Psoas muscle (tissue), 8 donors: ENCODE measurements around the gene CLDN22. TPM values are rescaled to one million over a fixed set of nuclear protein-coding genes. Genes with fewer than 3 reads are reported as not detected.

Experiments used
- ATAC-seq, 4 donors: fragments of 200-7000 bp; cut with Tn5 transposase; one replicate each; pipeline ENCODE4 v1.9.1; 2020; ENCODE audit warnings: moderate library complexity in 3 of 4, mild to moderate bottlenecking in 2 of 4
- DNase-seq, 2 donors: peaks; one replicate each; pipeline ENCODE4 v3.0.0-alpha.2; 2020
- H3K27ac ChIP-seq: fragments of 200-600 bp; one replicate; pipeline ENCODE4 v1.8.0; 2022
- H3K27me3 ChIP-seq, 3 donors: fragments of 200-600 bp in 1 of 3; one replicate each; pipeline versions ENCODE4 v1.6.1 to v1.8.0; 2013 to 2022; ENCODE audit warnings: low read length in 2 of 3, mild to moderate bottlenecking in 2 of 3, moderate library complexity in 1 of 3; ENCODE audit not compliant: insufficient read depth in 3 of 3
- H3K36me3 ChIP-seq, 2 donors: fragments of 200-600 bp in 1 of 2; one replicate each; pipeline versions ENCODE4 v1.6.1 to v1.8.0; 2013 to 2022; ENCODE audit warnings: low read depth in 1 of 2, mild to moderate bottlenecking in 1 of 2, moderate library complexity in 1 of 2; ENCODE audit not compliant: insufficient read depth in 1 of 2
- H3K4me1 ChIP-seq: fragments of 200-600 bp; one replicate; pipeline ENCODE4 v1.8.0; 2022
- H3K4me3 ChIP-seq: fragments of 200-600 bp; one replicate; pipeline ENCODE4 v1.8.0; 2022; ENCODE audit warnings: mild to moderate bottlenecking
- H3K9me3 ChIP-seq: fragments of 200-600 bp; one replicate; pipeline ENCODE4 v1.8.0; 2022
- WGBS, 3 donors: extraction: QIAGEN DNeasy Blood & Tissue Kit; methylation state at CpG; one replicate each; pipeline versions ENCODE4 v1.1.6 to v1.1.7; 2013; 5-methylcytosine and 5-hydroxymethylcytosine counted together
- intact Hi-C, 2 donors: fragments of 100-400 bp; cut with DNase I; formaldehyde crosslinking; loops; one replicate each; pipeline versions ENCODE4 v1.11.0 to v1.14.2; 2022
- polyA plus RNA-seq, 3 donors: library from polyadenylated mRNA; stranded (reverse); fragments of 200-250 nt; gene quantifications; one replicate each; pipeline ENCODE4 v1.2.3, GENCODE V29; 2013
- total RNA-seq, 4 donors: library from RNA; stranded (reverse); fragmentation: NEBNext Ultra II Directional in 2 of 4; extraction: Animal tissue kit (Norgen Biotek cat#: 25700) in 2 of 4; gene quantifications; one replicate each; pipeline versions ENCODE4 v1.2.1 to v1.2.4, GENCODE V29; 2021 to 2023
- TF ChIP-seq, protein P1 (sequence below): fragments of 200-600 bp; IDR thresholded peaks from one replicate; pipeline ENCODE4 v1.8.0; 2022; ENCODE audit warnings: antibody characterized with exemption
- donor health status: healthy with polysubstance abuse.
- donor health status: DM: no; HTN: no; CAD: no; lungs with moderate emphysema.
- donor health status: Bipolar disorder and iron deficiency.
- donor health status: healthy.
- donor health status: DM: yes; HTN: yes; CAD: no.
- donor health status: DM: no; HTN: no; CAD: no.
- donor health status: DM: no; HTN: no; CAD: no.
- donor health status: DM: yes; HTN: yes; CAD: no.

CLDN22 gene
- total and polyA plus RNA-seq, 7 donors = not detected

DNA sequence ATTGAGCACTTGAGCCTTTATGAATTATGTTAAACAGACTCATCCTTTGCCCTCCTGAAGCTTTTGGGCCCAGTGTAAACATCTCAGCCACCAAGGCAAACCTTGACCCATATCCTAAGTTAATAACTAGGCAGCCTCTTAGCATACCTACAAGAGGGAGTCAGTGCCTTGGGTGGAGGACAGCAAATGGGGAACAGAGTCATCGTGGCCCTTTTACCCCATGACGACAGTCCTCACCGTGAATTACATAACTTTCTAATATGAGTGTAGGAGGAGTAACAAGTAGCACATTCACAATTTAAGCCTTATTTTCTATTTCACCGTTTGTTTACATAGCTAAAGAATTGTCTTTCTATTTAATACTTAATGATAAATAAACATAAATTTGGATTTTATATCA, 16.8 kb downstream of the CLDN22 start:
- no peak for DNase-seq
- Histone ChIP-seq H3K4me3 (no peak overlapping the region), H3K4me1 (no peaks in the 10 kb centered on the region), H3K36me3 (peaks cover 0 to 4% of the 10 kb centered on the region in 2 donors), H3K9me3 (no peaks in the 10 kb centered on the region), H3K27ac (no peak overlapping the region), H3K27me3 (no peaks in the 10 kb centered on the region)
- ATAC-seq = no peak
- TF ChIP-seq, protein P1, sequence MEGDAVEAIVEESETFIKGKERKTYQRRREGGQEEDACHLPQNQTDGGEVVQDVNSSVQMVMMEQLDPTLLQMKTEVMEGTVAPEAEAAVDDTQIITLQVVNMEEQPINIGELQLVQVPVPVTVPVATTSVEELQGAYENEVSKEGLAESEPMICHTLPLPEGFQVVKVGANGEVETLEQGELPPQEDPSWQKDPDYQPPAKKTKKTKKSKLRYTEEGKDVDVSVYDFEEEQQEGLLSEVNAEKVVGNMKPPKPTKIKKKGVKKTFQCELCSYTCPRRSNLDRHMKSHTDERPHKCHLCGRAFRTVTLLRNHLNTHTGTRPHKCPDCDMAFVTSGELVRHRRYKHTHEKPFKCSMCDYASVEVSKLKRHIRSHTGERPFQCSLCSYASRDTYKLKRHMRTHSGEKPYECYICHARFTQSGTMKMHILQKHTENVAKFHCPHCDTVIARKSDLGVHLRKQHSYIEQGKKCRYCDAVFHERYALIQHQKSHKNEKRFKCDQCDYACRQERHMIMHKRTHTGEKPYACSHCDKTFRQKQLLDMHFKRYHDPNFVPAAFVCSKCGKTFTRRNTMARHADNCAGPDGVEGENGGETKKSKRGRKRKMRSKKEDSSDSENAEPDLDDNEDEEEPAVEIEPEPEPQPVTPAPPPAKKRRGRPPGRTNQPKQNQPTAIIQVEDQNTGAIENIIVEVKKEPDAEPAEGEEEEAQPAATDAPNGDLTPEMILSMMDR = no peak
- WGBS, 3 donors = 93 to 96% (median 94%) methylated on average over 4 of the region's 4 CpGs
- intact Hi-C loops = no loop called here

DNA sequence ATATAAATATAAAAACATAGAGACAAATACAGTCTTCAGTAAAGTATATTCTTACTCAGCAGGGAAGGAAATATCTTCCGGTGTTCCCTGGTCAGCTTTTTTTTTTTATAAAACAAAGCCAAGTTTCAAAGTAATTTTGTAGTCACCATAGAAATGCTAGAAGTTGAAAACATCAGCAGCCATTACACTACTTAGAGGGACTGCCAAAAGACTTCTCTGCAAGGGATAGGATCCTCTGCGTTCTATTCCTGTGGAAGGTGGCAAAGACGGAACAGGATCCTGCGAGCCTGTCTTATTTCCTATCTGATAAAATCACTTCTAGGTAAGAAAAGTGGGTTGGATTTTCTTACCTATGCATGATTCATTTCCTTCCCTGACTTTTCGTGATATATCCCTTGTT, 19.4 kb downstream of the CLDN22 start:
- Histone ChIP-seq H3K27me3 (no peaks in the 10 kb centered on the region), H3K4me3 (no peak overlapping the region), H3K4me1 (no peaks in the 10 kb centered on the region), H3K36me3 (peaks cover 4 to 5% of the 10 kb centered on the region in 2 donors), H3K9me3 (no peaks in the 10 kb centered on the region), H3K27ac (no peak overlapping the region)
- WGBS, 3 donors = 63 to 79% (median 74%) methylated on average over 5 of the region's 5 CpGs
- ATAC-seq (no peak), DNase-seq (no peak)
- intact Hi-C loops = no loop called here
- TF ChIP-seq, protein P1 = no peak

DNA sequence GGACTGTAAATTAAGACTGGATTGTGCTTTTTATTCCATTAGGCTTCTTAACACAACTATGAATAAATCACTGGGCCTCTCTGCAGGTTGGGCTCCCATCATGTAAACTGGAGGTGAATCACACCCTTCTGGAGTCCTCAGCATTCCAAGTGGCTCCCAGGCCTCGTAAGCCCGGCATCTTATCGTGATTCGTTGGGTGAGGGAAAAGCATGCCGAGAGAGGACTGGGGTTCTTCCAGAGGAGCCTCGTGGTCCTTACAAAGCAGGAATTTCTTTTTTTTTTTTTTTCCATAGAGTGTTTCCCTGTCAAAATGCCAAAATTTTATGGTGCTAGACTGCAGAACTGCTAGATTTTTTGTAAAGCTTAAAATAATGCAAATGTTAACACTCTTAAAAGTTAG, 20.0 kb downstream of the CLDN22 start:
- 58 to 62% (median 59%) methylated on average over 6 of the region's 6 CpGs for WGBS, 3 donors
- Histone ChIP-seq H3K9me3 (no peaks in the 10 kb centered on the region), H3K36me3 (peaks cover 4 to 11% of the 10 kb centered on the region in 2 donors), H3K4me1 (no peaks in the 10 kb centered on the region), H3K27ac (no peak overlapping the region), H3K4me3 (no peak overlapping the region), H3K27me3 (no peaks in the 10 kb centered on the region)
- DNase-seq (no peak), ATAC-seq (no peak)
- intact Hi-C loops = no loop called here
- TF ChIP-seq, protein P1 = no peak

DNA sequence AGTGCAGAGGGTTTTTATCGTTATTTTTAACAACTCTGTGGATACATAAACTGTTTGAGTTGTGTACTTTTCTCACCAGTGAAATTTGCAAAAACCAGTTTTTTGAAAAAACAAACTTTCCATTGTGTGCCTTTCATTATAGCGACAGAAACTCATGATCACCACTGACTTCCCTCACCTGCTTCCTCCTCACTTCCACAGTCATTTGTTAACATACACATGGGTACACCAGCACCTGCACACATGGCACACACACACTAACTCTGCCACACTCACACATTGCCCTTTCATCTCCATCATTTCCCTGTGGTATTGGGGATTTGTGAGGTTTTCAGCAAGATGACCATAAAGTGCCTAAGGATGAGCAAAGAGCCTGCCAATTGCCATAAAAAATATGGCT, 20.6 kb downstream of the CLDN22 start:
- 58 to 85% (median 69%) methylated on average over 2 of the region's 2 CpGs for WGBS, 3 donors
- no peaks in the 10 kb centered on the region for H3K27me3 ChIP-seq
- DNase-seq = no peak
- peaks cover 4 to 17% of the 10 kb centered on the region in 2 donors for H3K36me3 ChIP-seq
- H3K4me1 ChIP-seq = no peaks in the 10 kb centered on the region
- H3K9me3 ChIP-seq = no peaks in the 10 kb centered on the region
- no peak overlapping the region for H3K27ac ChIP-seq
- intact Hi-C loops = no loop called here
- TF ChIP-seq, protein P1 = no peak
- ATAC-seq = no peak
- H3K4me3 ChIP-seq = no peak overlapping the region

DNA sequence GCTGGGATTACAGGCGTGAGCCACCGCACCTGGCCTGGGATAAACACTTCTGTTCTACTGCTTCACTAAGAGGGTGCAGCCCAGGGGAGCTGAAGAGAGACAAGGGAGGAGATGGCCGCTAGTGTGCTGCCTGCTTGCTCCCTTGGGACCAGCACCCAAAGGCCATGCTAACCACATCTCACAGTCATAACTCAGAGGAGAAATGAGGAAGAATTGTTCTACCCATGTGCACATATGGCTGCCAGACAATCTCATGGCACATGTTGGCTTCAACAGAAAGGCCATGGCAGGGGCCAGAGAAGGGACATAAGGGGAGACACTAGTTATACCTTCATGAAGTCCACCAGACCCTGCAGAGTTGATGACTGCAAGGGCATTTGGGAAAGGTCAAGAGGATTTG, 22.4 kb downstream of the CLDN22 start:
- H3K4me3 ChIP-seq = no peak overlapping the region
- no peaks in the 10 kb centered on the region for H3K27me3 ChIP-seq
- no peaks in the 10 kb centered on the region for H3K4me1 ChIP-seq
- no peak overlapping the region for H3K27ac ChIP-seq
- intact Hi-C loops = no loop called here
- H3K36me3 ChIP-seq = peaks cover 0 to 25% of the 10 kb centered on the region in 2 donors
- no peaks in the 10 kb centered on the region for H3K9me3 ChIP-seq
- WGBS, 3 donors = 94 to 100% (median 98%) methylated on average over 3 of the region's 3 CpGs
- TF ChIP-seq, protein P1 = no peak
- ATAC-seq = no peak
- DNase-seq = no peak
